HL-60/S4 treated with retinoic acid at 250 ng/mL for 4 days and 3 days (cell line): ENCODE results near the gene PPRC1.

ENCODE experiments used
- in situ Hi-C: fragments of 300-500 bp; cut with MboI; formaldehyde crosslinking; loops from 2 replicates; pipeline ENCODE4 v1.7.0; 2022; ENCODE audit warnings: low sequenced_read_pairs

Gene PPRC1, protein sequence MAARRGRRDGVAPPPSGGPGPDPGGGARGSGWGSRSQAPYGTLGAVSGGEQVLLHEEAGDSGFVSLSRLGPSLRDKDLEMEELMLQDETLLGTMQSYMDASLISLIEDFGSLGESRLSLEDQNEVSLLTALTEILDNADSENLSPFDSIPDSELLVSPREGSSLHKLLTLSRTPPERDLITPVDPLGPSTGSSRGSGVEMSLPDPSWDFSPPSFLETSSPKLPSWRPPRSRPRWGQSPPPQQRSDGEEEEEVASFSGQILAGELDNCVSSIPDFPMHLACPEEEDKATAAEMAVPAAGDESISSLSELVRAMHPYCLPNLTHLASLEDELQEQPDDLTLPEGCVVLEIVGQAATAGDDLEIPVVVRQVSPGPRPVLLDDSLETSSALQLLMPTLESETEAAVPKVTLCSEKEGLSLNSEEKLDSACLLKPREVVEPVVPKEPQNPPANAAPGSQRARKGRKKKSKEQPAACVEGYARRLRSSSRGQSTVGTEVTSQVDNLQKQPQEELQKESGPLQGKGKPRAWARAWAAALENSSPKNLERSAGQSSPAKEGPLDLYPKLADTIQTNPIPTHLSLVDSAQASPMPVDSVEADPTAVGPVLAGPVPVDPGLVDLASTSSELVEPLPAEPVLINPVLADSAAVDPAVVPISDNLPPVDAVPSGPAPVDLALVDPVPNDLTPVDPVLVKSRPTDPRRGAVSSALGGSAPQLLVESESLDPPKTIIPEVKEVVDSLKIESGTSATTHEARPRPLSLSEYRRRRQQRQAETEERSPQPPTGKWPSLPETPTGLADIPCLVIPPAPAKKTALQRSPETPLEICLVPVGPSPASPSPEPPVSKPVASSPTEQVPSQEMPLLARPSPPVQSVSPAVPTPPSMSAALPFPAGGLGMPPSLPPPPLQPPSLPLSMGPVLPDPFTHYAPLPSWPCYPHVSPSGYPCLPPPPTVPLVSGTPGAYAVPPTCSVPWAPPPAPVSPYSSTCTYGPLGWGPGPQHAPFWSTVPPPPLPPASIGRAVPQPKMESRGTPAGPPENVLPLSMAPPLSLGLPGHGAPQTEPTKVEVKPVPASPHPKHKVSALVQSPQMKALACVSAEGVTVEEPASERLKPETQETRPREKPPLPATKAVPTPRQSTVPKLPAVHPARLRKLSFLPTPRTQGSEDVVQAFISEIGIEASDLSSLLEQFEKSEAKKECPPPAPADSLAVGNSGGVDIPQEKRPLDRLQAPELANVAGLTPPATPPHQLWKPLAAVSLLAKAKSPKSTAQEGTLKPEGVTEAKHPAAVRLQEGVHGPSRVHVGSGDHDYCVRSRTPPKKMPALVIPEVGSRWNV (N-terminal part only)

DNA sequence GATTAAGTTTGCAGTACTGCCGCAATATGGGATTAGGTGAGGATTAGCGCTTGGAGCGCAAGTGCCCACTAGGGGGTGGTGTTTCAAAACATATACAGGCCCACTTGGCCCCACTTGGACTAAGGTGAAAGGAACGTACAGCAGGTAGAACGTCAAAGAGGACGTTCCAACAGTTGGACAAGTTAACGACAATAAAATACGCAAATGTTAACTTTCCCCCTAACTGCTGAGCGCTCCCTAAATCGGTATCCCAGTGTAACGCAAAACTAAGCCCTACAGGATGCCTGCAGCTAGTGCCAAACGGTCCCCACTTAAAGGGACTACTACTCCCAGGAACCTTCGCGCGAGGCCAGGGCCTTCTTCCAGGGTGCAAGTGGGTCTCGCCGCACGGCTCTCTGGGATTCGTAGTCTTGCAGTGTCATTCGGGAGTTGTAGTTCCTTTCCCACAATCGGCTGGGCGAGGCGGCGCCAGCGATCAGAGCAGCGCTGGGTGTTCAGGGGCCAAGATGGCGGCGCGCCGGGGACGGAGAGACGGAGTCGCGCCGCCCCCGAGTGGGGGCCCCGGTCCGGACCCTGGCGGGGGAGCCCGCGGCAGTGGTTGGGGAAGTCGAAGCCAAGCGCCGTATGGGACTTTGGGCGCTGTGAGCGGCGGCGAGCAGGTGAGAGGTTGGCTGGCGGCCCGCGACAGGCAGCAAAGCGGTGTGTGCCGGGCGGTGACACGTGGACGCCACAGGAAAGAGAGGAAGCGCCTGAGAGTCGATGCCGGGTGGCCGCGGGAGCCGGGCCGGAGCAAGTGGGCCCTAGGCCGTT, at the start of gene PPRC1:
TSS of gene PPRC1 (plus strand) at position 478 of the 810 bp plus-strand sequence. CDS start at position 507, 29 bp downstream.
- in situ Hi-C loops: no loop called here

DNA sequence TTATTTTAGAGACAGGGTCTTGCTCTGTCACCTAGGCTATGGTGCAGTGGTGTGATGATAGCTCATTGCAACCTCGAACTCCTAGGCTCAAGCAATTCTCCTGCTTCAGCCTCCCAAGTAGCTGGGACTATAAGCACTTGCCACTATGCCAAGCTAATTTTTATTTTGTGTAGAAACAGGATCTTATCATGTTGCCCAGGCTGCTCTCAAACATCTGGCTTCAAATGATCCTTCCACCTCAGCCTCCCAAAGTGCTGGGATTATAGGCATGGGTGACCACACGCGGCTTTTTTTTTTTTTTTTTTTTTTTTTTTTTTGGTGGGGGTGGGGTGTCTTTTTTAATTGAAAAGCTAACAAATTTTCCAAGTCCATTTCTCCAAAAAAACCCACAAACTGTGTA, 49.3 kb upstream of the PPRC1 start:
- in situ Hi-C loops: no loop called here

DNA sequence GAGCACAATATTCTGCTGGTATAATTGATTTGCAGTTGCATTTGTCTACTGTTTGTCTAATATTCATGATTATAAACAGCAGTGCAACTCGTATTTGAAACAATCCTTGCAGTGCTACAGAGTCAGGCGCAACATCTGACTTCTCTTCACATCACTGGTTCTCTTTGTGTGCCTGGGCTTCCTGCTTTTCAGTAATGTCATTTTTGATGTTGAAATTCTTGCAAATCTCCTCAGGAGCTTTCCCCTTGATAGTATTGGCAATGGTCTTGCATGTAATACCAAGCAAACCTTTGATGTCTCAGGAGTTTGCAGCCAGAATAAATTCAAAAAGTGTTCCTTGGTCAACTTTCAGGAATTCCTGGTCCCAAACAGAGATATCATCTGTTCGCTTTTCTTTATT, 47.5 kb upstream of the PPRC1 start:
- in situ Hi-C loops: no loop called here

DNA sequence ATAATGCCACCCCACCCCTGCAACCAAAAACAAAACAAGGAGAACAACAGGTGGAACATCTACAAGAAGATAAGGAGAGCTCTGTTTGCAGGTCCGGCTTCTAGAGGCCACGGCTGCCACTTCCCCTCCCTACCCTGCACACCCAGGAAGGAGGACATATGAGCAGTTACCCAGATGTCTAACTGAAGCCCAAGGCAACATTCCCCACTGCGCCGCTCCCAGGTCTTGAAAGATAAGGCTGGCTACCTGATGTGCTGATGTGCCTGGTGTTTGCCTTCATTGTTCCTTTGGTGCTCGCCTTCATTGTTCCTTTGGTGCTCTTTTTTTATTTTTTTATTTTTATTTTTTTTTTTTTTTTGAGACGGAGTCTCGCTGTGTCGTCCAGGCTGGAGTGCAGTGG, 46.6 kb upstream of the PPRC1 start:
- in situ Hi-C loops: no loop called here

DNA sequence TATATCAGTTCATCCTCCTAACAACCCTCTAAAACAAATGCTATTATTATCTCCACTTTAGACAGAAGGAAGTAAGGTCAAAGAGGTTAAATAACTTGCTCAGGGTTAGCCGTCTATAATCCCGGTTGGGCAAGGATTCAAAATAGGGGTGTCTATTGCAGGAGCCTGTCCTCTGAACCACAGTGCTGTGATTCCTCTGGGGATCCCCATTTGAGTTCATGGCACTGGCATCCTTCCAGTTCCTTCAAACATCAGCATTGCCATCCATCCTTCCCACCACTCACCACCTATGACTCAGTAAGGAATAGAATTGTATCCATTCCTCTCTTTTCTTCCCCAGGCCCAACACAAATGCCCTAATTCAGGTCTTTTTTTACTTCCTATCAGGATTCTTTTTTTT, 42.1 kb upstream of the PPRC1 start:
- in situ Hi-C loops: no loop called here

DNA sequence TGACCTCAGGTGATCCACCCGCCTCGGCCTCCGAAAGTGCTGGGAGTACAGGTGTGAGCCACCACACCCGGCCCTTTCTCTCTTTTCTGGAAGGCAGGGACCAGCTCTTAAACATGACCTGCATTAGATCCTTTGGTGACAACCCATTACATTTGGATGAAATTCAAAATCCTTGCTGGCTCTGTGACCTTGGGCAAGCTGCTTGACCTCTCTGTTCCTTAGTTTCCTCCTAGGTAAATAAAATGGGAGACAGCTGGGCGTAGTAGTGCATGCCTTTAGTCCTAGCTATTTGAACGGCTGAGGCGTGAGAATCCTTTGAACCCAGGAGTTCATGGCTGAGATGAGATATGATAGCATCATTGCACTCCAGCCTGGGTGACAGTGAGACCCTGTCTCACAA, 36.4 kb upstream of the PPRC1 start:
- in situ Hi-C loops: no loop called here

DNA sequence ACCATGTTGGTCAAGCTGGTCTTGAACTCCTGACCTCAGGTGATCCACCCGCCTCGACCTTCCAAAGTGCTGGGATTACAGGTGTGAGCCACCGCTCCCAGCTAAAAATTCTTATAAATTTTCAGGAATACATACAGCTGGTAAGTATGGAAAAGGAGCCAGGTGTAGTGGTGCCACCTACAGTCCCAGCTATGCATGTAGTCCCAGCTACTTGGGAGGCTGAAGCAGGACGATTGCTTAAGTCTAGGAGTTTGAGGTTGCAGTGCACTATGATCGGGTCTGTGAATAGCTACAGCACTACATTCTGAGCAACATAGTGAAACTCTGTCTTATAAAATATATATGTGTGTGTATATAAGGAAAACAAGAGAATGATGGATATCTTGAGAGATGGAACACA, 31.7 kb upstream of the PPRC1 start:
- in situ Hi-C loops: no loop called here

DNA sequence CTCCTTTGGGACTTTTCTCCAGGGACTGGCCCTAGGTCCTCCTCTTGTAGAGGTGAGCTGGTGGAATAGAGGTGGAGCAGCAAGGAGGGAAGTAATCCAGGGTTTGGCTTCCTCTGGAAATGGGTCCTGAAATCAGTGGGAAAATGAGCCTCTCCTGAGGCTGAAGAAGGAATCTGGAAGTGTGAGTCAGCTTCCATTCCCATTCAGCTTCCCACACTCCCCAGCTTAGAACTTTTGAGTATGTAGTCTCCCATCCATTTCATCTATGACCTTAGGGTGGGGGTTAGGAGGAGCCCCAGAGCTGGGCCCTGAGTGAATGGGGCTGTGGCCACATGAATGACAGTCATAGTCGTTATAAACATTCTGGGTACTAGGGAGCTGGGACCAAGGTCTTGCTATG, 30.4 kb upstream of the PPRC1 start:
- in situ Hi-C loops: no loop called here

DNA sequence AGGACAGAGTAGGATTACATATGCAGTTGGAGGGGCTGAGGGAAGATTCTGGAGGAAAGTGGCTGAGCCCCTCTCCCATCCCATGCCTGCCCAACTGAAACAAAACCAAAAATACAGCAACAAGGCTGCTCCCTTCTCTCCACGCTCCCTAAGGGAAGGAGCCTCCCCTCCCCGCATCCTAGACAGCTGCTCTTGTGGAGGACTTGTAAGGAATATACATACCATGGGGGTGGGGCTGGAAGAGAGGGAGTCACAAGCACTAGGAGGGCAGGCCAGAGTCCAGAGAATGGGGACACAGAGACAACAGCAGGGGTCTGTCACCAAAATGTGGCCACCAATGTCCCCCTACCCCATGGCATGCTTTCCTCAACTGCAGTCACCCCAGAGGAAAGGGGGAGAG, 25.8 kb upstream of the PPRC1 start:
- in situ Hi-C loops: no loop called here

DNA sequence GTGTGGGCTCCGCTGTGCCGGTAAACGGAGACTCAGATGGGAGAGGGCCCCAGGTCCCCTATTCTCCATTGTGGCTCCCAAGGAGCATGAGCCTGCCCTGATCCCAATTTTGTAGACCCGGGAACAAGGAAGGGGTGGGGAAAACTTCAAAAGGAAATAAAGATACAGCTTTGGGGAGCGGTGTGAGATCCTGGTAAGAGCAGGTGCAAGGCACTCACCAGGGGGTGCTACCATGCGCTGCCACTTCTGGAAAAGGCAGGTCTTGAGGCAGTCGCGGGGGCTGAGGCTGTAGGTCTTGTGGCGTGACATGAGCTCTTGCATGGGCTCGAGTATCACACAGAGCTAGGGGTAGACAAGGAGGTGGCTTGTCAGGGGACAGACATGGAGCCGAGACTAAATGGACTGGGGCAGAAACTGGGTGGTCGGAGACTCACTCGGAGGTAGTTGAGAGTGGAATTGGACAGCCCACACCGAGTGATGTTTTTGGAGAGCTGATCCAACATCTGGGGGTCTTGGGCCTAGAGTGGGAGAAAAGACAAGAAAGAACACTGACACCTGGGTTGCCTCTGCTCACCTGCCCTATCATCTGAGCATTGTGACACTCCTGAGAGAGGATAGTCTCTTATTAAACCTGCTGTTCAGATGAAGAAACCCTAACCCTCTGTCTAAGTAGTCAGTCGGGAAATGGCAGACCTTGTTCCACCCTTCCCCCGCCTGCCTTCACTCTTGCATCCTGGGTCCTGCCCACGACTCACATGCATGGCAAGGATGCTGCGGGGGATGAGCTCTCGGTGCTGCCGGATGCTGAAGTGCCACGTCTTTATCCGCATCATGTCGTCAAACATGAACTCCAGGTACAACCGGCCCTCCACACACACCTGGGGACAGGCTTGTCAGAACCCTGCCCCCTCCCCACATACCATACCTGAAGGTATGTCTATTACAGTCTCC, 23.4 kb upstream of the PPRC1 start:
- in situ Hi-C loops: no loop called here

DNA sequence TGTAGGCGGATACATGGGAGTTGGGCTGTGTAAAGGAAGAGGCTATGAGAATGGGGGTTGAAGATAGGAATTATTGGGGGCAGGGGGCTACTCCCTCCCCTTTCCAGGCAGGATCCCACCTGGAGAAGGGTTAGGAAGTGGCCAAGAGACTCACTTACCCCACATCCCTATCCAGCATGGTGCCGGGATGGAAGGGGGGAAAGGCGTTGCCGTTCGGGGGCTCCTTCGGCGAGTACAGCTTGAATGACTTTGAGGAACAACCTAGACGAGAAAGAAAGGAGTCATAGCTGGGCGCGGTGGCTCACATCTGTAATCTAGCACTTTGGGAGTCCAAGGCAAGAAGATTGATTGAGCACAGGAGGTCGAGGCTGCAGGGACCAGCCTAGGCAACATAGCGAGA, 21.6 kb upstream of the PPRC1 start:
- in situ Hi-C loops: no loop called here

DNA sequence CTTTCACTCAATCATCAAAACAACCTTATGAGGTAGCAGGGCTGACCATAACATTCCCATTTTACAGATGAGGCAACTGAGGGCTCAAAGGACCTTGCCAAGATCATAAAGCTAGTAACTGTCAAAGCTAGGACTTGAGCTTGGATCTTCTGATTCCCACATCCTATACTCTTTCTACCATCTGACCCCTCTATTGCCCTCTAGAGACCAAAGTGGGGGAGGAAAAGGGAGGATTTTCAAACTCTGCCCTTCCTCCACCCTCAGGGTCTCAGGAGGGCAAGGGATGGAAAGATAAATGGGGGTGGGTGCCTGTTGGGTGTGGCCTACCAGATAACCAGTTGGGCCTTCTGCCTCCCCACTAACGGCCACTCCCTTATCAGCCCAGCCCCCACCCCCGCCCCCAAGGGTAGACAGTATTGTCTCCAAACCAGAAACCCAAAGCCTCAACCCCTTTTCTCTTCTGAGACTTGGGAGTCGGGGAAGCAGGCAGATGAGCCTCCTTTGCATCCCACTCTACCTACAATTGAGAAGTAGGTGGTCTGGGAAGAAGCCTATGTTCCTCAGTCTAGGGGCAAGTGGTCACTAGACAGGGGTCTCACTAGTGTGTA, 20.5 kb upstream of the PPRC1 start:
- in situ Hi-C loops: no loop called here

DNA sequence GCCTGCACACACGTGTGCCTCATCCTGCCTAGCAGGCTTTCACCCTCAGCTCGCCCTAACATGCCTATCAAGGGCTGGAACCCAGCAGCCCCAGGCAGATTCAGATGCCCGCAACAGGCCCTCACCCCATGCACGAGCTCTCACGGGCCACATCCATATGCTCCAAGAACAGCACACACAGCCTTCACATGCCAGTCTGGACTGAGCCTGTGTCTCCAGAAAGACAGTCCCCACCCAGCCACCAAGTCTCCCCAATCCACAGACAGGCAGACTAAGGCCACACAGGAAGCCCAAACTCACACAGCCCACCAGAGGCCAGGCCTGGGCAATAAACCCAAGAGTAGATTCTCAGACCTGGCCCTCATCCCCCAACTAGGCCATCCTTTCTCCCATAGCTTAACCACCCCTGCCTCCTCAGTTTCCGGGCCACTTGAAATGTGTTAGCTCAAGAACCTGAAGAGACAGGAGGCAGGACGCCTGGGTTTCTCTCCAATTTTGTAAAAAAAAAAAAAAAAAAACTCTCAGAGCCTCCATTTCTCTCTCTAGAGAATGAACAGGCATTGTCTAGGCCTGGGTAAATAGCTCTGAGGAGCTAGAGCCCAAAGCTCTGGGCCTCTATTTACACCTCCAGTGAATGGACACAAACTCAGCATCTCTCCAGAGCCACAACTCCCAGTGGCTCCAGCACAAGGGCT, 19.4 kb upstream of the PPRC1 start:
- in situ Hi-C loops: no loop called here

DNA sequence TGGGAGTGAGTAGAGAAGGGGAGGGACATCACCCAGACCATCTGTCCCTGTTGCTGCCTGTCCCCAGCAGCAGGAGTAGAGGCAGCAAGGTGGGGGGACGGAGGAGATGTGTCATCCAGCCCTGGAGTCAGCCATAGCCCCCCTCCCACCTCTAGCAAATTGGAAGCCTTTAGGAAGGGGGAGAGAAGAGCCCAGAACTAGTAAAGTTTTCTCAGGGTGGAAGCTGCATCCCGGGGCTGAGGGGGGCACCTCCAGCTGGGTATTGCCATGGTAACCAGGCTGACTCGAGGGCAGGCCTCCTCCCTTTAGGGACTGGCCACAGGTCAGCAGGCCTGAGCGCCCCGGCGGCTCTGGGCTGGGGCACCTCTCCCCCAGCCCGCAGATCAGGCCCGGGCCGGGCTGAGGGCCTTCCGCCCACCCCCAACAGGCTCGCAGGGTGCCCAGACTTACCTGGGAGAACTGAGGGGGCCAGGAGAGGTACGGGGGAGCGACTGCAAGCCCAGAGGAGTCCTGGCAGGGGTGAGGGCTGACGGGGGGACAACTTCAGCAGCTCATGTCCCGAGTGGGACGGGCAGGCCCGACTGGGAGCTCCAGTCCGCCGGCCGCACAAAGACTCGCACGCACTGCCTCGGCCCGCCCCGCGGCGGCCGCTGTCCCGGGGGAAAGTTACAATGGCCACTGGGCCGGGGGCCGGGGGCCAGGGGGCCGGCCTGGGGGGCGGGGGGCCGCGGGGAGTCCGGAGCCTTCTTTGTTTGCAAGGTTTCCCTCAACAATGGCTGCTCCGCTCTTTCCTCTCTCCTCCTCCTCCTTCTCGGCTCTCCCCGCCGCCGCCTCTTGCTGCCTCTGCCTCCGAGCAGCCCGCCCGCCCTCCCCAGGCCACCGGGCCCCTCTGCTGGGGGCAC, 18.6 kb upstream of the PPRC1 start:
- in situ Hi-C loops: no loop called here

DNA sequence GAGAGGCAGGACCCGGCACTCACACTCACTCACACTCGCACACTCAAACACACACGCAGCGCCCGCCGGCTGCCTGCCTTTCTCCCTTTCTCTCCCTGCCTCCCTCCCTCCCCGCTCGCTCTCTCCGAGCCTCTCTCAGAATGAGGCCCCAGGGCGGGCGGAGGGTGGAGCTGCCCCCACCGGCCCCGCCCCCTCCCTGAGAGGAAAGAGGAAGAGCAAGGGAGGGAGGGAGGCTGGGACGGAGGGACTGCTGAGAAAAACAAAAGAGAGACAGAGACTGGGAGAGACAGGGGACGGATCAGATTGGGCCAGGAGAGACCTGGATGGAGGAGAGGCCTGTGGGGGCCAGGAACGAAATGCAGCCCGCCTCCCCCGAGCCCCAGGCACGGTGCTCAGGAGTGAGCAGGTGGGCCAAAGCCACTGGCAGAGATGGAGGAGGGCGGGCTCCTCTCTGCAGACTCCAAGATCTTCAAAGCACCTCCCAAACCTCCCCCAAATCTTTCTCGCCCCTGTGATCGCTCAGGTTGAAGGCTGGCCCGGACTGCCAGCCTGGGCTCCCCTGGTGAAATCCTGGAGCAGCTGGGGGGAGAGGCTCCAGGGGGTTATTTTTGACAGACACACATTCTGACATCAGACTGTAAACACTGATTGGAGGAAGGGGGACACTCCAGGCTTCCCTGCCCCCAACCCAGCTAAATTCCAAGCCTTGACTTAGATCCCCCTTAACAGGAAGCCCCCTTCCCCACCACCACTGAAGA, 17.8 kb upstream of the PPRC1 start:
- in situ Hi-C loops: no loop called here

DNA sequence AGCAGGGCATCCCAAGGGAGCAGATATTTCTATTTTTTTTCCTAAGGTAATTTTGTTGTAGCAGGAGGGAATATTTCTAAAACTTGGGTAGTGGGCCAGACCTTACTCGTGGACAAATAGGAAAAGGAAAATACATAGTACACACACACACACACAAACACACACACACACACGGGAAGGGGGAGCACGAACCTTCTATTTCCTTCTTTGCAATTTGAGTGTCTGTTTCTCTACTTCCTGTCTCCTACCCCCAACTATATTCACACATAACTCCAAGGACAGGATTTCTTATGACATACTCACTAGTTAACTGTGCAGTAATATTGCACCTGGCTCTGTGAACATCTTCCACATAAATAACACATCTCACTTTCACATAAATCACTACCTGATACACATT, 17.1 kb upstream of the PPRC1 start:
- in situ Hi-C loops: no loop called here
